HCT116 (cell line): ENCODE measurements around the gene SERINC1. TPM values are rescaled to one million over a fixed set of nuclear protein-coding genes. Genes with fewer than 3 reads are reported as not detected.

Source experiments
- ATAC-seq: fragments of 200-7000 bp; cut with Tn5 transposase; 2 replicates; pipeline ENCODE4 v1.9.1; 2020; ENCODE audit warnings: mild to moderate bottlenecking, moderate library complexity
- BruUV-seq: library from RNA; stranded (reverse); fragments of 400-500 nt; replicated peaks from 2 replicates; lab custom pipeline; 2021; lab: Mats Ljungman, UMichigan
- CTCF ChIA-PET: fragments of 300-600 bp; sonication (Branson Sonifier 250); formaldehyde crosslinking; loops from one replicate; lab custom pipeline; 2021; ENCODE audit warnings: antibody characterized with exemption; lab: Charles Lee
- POLR2A ChIA-PET: fragments of 300-600, 350-600 bp; sonication (Branson Sonifier 250); formaldehyde crosslinking; loops from one replicate; lab custom pipeline; 2021; ENCODE audit warnings: antibody characterized with exemption; lab: Charles Lee
- RAD21 ChIA-PET, 2 experiments: fragments of 300-600 bp; sonication (Branson Sonifier 250); formaldehyde crosslinking; loops; one replicate each; lab custom pipeline; 2023; ENCODE audit warnings: low total read pairs in 2 of 2; ENCODE audit not compliant: uncharacterized antibody in 2 of 2, unreplicated experiment in 2 of 2, low non-redundant PET in 1 of 2; lab: Charles Lee
- DNase-seq: peaks from one replicate; pipeline ENCODE4 v3.0.0-alpha.2; 2010; ENCODE audit warnings: low read depth, low spot score
- H2AFZ ChIP-seq: fragments of 200-600 bp; shearing (Covaris generic), sonication (generic); 2 replicates; pipeline ENCODE4 v1.6.1; 2017; ENCODE audit warnings: low read depth, mixed run types, mixed read lengths, antibody characterized with exemption, low read length; ENCODE audit not compliant: poor library complexity, severe bottlenecking
- H3K27ac ChIP-seq: 2 replicates; pipeline ENCODE4 v1.5.1; 2012; ENCODE audit warnings: low read depth, low read length
- H3K27me3 ChIP-seq: fragments of 200-600 bp; sonication (generic); 2 replicates; pipeline ENCODE4 v1.6.1; 2016; ENCODE audit warnings: mixed run types, low read length, mixed read lengths; ENCODE audit not compliant: insufficient read depth
- H3K36me3 ChIP-seq, 2 experiments: fragments of 200-500 bp in 1 of 2; fragments of 200-600 bp in 1 of 2; sonication (Bioruptor generic) in 1 of 2; sonication (generic) in 1 of 2; 2 replicates each; pipeline versions ENCODE4 v1.5.1 to v1.6.1; 2014 to 2016; ENCODE audit warnings: low read length in 2 of 2, inconsistent platforms in 1 of 2, mixed read lengths in 1 of 2, mixed run types in 1 of 2; ENCODE audit not compliant: insufficient read depth in 2 of 2, control insufficient read depth in 1 of 2
- H3K4me1 ChIP-seq, 2 experiments: fragments of 200-600 bp in 1 of 2; sonication (generic) in 1 of 2; 2 replicates each; pipeline versions ENCODE4 v1.5.1 to v1.6.1; 2012 to 2017; ENCODE audit warnings: low read length in 2 of 2, inconsistent platforms in 1 of 2, mild to moderate bottlenecking in 1 of 2, mixed read lengths in 1 of 2, mixed run types in 1 of 2, moderate library complexity in 1 of 2; ENCODE audit not compliant: insufficient read depth in 2 of 2, control insufficient read depth in 1 of 2
- H3K4me2 ChIP-seq: fragments of 200-600 bp; sonication (generic); 2 replicates; pipeline ENCODE4 v1.6.1; 2017; ENCODE audit warnings: mixed run types, low read length, mixed read lengths
- H3K4me3 ChIP-seq, 2 experiments: fragments of 200-600 bp in 1 of 2; sonication (generic) in 1 of 2; replicated peaks in 1 of 2; 2 replicates each; pipeline ENCODE4 v1.5.1; 2011 to 2016; ENCODE audit warnings: low read length in 2 of 2, control low read depth in 1 of 2, low read depth in 1 of 2, mild to moderate bottlenecking in 1 of 2, mixed read lengths in 1 of 2, mixed run types in 1 of 2
- H3K79me2 ChIP-seq: fragments of 200-600 bp; sonication (generic); 2 replicates; pipeline ENCODE4 v1.6.1; 2017; ENCODE audit warnings: mild to moderate bottlenecking, mixed run types, low read length, moderate library complexity, mixed read lengths; ENCODE audit not compliant: insufficient read depth
- H3K9ac ChIP-seq: fragments of 200-600 bp; sonication (generic); 2 replicates; pipeline ENCODE4 v1.6.1; 2016; ENCODE audit warnings: low read length, mixed read lengths
- H3K9me2 ChIP-seq: fragments of 200-600 bp; sonication (generic), shearing (Covaris generic); 2 replicates; pipeline ENCODE4 v1.6.1; 2017; ENCODE audit warnings: mixed run types, mild to moderate bottlenecking, moderate library complexity; ENCODE audit not compliant: insufficient read depth
- H3K9me3 ChIP-seq, 2 experiments: fragments of 200-500 bp in 1 of 2; fragments of 200-600 bp in 1 of 2; sonication (Bioruptor generic) in 1 of 2; sonication (generic) in 1 of 2; 2 replicates each; pipeline ENCODE4 v1.6.1; 2014 to 2017; ENCODE audit warnings: low read length in 2 of 2, mixed read lengths in 2 of 2, inconsistent platforms in 1 of 2, low read depth in 1 of 2, mild to moderate bottlenecking in 1 of 2, mixed run types in 1 of 2, moderate library complexity in 1 of 2; ENCODE audit not compliant: control insufficient read depth in 1 of 2, insufficient read depth in 1 of 2
- H4K20me1 ChIP-seq: fragments of 200-600 bp; sonication (generic), shearing (Covaris generic); 2 replicates; pipeline ENCODE4 v1.6.1; 2017; ENCODE audit warnings: mixed run types, mild to moderate bottlenecking, moderate library complexity; ENCODE audit not compliant: insufficient read depth
- CBX3 ChIP-seq: IDR thresholded peaks from 2 replicates; pipeline ENCODE4 v1.6.1; 2012; ENCODE audit warnings: low read depth
- EGR1 ChIP-seq: IDR thresholded peaks from 2 replicates; pipeline ENCODE4 v1.6.1; 2012; ENCODE audit warnings: low read depth
- EZH2 ChIP-seq: fragments of 200-600 bp; sonication (generic); IDR thresholded peaks from 2 replicates; pipeline ENCODE4 v1.6.1; 2017; ENCODE audit warnings: antibody characterized with exemption, mixed run types
- EZH2phosphoT487 ChIP-seq: fragments of 200-600 bp; IDR thresholded peaks from 2 replicates; pipeline ENCODE4 v1.6.1; 2018; ENCODE audit warnings: antibody characterized with exemption, borderline replicate concordance
- FOSL1 ChIP-seq: IDR thresholded peaks from 2 replicates; pipeline ENCODE4 v1.6.1; 2012; ENCODE audit warnings: low read depth
- JUND ChIP-seq: IDR thresholded peaks from 2 replicates; pipeline ENCODE4 v1.6.1; 2012
- POLR2AphosphoS5 ChIP-seq: IDR thresholded peaks from 2 replicates; pipeline ENCODE4 v1.6.1; 2011; ENCODE audit warnings: mild to moderate bottlenecking, low read depth, low read length, moderate library complexity
- RAD21 ChIP-seq: IDR thresholded peaks from 2 replicates; pipeline ENCODE4 v1.6.1; 2012; ENCODE audit warnings: low read depth, mild to moderate bottlenecking
- SRF ChIP-seq: IDR thresholded peaks from 2 replicates; pipeline ENCODE4 v1.6.1; 2012; ENCODE audit warnings: low read depth
- TCF7L2 ChIP-seq: IDR thresholded peaks from 2 replicates; pipeline ENCODE4 v1.7.0; 2011; ENCODE audit warnings: borderline replicate concordance, inconsistent platforms; ENCODE audit not compliant: insufficient read depth, insufficient read length; ENCODE audit errors: extremely low read depth
- ZNF274 ChIP-seq: fragments of 200-500 bp; sonication (Bioruptor generic); IDR thresholded peaks from 2 replicates; pipeline ENCODE4 v1.6.1; 2014; ENCODE audit warnings: mild to moderate bottlenecking, low read depth, low read length, inconsistent platforms
- intact Hi-C: fragments of 100-400 bp; cut with micrococcal nuclease; formaldehyde crosslinking; loops from 2 replicates; pipeline ENCODE4 v1.10.0; 2022
- total RNA-seq: library from RNA; stranded (reverse); gene quantifications from one replicate; pipeline ENCODE4 v1.2.1, GENCODE V29; 2021; ENCODE audit not compliant: unreplicated experiment
- TF ChIP-seq, protein P1 (sequence below), 3 experiments: fragments of 200-600 bp in 1 of 3; sonication (generic) in 1 of 3; IDR thresholded peaks in 2 of 3; conservative IDR thresholded peaks in 1 of 3; 2 replicates each; pipeline ENCODE4 v1.5.1; 2012 to 2017; ENCODE audit warnings: low read depth in 2 of 3, low read length in 2 of 3, antibody characterized with exemption in 1 of 3, borderline replicate concordance in 1 of 3, control low read depth in 1 of 3, mild to moderate bottlenecking in 1 of 3, mixed read lengths in 1 of 3, mixed run types in 1 of 3, moderate library complexity in 1 of 3; ENCODE audit not compliant: insufficient read depth in 1 of 3

SERINC1 gene
- total RNA-seq, 1 experiment from 2014 or later = 45.2 TPM

DNA sequence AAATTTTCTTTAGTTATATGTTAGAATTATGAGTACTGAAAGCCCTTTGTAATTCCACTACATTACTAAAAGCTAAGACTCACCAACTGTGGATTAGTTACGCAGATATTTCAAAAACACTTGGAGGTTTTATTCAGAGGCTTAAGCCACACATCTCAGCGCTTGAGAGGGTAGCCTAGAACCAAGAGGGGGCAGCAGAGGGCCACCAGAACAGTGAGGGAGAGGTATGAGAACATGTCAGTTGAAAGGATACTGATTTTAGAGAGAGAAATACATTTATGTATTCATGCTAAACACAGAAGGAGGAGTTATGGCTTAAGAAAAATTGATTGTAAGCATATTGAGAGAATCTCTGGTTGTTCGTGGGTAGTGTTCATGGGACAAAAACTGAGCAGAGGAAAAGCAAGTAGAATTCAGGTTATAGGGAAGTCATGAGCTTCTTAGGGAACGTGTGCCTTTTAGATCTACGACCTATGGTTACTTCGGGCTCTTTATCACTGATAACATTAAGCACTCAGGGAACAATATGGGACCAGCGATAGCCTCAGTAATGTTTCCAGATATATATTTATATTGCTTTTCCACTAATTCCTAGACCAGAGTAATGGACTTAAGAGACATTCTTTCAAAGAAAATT, 20.4 kb upstream of the SERINC1 start:
- Histone ChIP-seq H3K27ac (no peak overlapping the region), H3K4me3 (no peak overlapping the region), H3K4me1 (no peaks in the 10 kb centered on the region), H3K9ac (no peak overlapping the region), H3K79me2 (no peaks in the 10 kb centered on the region), H2AFZ (no peak overlapping the region), H3K27me3 (no peaks in the 10 kb centered on the region), H3K9me3 (peaks cover 0 to 2% of the 10 kb centered on the region in 2 experiments; a peak in 1 of 4 replicates), H4K20me1 (no peaks in the 10 kb centered on the region), H3K9me2 (no peaks in the 10 kb centered on the region), H3K36me3 (no peaks in the 10 kb centered on the region), H3K4me2 (no peak overlapping the region)
- ChIA-PET POLR2A (interaction anchor here (1.7 kb wide), 1 partner anchor 348 kb away, joined by 4 read pairs; no protein-coding TSS in a partner anchor), RAD21 (interaction anchor here (0.9 to 2.2 kb wide), 4 partner anchors 38 to 347 kb away, joined by 3 to 17 read pairs (median 9); no protein-coding TSS in a partner anchor), CTCF (interaction anchor here (0.7 to 5.5 kb wide), 9 partner anchors 9 to 377 kb away, joined by 3 to 103 read pairs (median 6); no protein-coding TSS in a partner anchor)
- TF ChIP-seq POLR2AphosphoS5 (no peak), CBX3 (no peak), EGR1 (no peak), EZH2phosphoT487 (no peak), ZNF274 (no peak), EZH2 (no peak), SRF (no peak), RAD21 (peak; percentile 91), JUND (no peak), TCF7L2 (no peak), FOSL1 (no peak)
- TF ChIP-seq, protein P1, sequence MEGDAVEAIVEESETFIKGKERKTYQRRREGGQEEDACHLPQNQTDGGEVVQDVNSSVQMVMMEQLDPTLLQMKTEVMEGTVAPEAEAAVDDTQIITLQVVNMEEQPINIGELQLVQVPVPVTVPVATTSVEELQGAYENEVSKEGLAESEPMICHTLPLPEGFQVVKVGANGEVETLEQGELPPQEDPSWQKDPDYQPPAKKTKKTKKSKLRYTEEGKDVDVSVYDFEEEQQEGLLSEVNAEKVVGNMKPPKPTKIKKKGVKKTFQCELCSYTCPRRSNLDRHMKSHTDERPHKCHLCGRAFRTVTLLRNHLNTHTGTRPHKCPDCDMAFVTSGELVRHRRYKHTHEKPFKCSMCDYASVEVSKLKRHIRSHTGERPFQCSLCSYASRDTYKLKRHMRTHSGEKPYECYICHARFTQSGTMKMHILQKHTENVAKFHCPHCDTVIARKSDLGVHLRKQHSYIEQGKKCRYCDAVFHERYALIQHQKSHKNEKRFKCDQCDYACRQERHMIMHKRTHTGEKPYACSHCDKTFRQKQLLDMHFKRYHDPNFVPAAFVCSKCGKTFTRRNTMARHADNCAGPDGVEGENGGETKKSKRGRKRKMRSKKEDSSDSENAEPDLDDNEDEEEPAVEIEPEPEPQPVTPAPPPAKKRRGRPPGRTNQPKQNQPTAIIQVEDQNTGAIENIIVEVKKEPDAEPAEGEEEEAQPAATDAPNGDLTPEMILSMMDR (IDR thresholded peaks at IDR 0.05 in 2 of 3, conservative IDR thresholded peaks at IDR 0.05 in 1 of 3; ENCODE audit: borderline replicate concordance in 1 of 3, insufficient read depth in 1 of 3, low read depth in 2 of 3, low read length in 2 of 3) = peak; percentile 88 to 97 (median 92)
- ATAC-seq = peak; percentile 100
- intact Hi-C loops = loop anchor here (1.0 kb wide), 4 partner anchors 38 to 347 kb away; no protein-coding TSS in a partner anchor
- BruUV-seq = no TSS peak
- DNase-seq = peak; percentile 62
